Activated CD8-positive, alpha-beta T cell treated with anti-CD3 and anti-CD28 coated beads for 36 hours (primary cell): ENCODE data around the gene STK38L. TPM values are rescaled to one million over a fixed set of nuclear protein-coding genes. Genes with fewer than 3 reads are reported as not detected.

ENCODE experiments used
- ATAC-seq: fragments of 200-7000 bp; cut with Tn5 transposase; one replicate; pipeline ENCODE4 v1.10.0; 2021; ENCODE audit warnings: mild to moderate bottlenecking, moderate library complexity
- CTCF ChIA-PET: fragments of 350-600 bp; sonication (Branson Sonifier 250); formaldehyde crosslinking; loops from one replicate; lab custom pipeline; 2021; ENCODE audit warnings: antibody characterized with exemption; lab: Charles Lee
- POLR2A ChIA-PET: fragments of 350-600 bp; sonication (Branson Sonifier 250); formaldehyde crosslinking; loops from one replicate; lab custom pipeline; 2021; ENCODE audit warnings: antibody characterized with exemption; lab: Charles Lee
- DNase-seq: peaks from one replicate; pipeline ENCODE4 v3.0.0-alpha.2; 2020
- H3K27ac Mint-ChIP-seq: one replicate; pipeline ENCODE4 v1.8.0; 2021; ENCODE audit warnings: mild to moderate bottlenecking, mixed read lengths
- H3K27me3 Mint-ChIP-seq: one replicate; pipeline ENCODE4 v1.8.0; 2021; ENCODE audit warnings: mixed read lengths
- H3K36me3 Mint-ChIP-seq: one replicate; pipeline ENCODE4 v1.8.0; 2021; ENCODE audit warnings: low read depth, mixed read lengths
- H3K4me1 Mint-ChIP-seq: one replicate; pipeline ENCODE4 v1.8.0; 2021; ENCODE audit warnings: low read depth, mixed read lengths
- H3K4me3 Mint-ChIP-seq: one replicate; pipeline ENCODE4 v1.8.0; 2021; ENCODE audit warnings: mild to moderate bottlenecking, moderate library complexity, mixed read lengths
- H3K9me3 Mint-ChIP-seq: one replicate; pipeline ENCODE4 v1.8.0; 2021; ENCODE audit warnings: mixed read lengths
- CTCF ChIP-seq: fragments of 200-600 bp; IDR thresholded peaks from one replicate; pipeline ENCODE4 v1.8.0; 2022; ENCODE audit warnings: antibody characterized with exemption, mild to moderate bottlenecking
- intact Hi-C: fragments of 100-400 bp; cut with micrococcal nuclease; formaldehyde crosslinking; loops from one replicate; pipeline ENCODE4 v1.10.0; 2022
- total RNA-seq, 2 experiments: library from RNA; stranded (reverse); gene quantifications; one replicate each; pipeline ENCODE4 v1.2.3, GENCODE V29; 2021

STK38L gene
- total RNA-seq, 2 experiments from 2014 or later: 23.5 to 27.6 TPM

DNA sequence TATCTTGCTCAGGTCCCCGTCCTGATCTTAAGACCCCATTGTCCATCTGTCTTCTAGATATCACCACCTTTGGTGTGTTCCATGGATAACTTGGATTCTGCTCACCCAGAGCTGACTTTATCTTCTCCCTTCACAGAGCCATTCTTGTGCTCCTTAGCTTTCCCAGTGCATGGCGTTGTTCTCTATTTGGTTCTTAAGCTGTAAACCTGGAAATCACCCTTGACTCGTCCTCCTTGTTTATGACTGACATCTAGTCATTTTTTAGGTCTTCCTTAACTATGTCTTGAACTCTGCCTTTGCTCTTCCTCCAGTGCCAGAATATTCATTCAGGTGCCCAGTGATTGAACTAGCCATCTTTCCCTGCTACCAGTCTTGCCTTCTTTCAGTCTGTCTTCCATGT, 11.7 kb downstream of the STK38L start:
- no peak overlapping the region for H3K4me3 Mint-ChIP-seq
- POLR2A ChIA-PET: interaction anchor here (2.2 kb wide), 1 partner anchor 12 kb away, joined by 7 read pairs; the partner anchor contains the start of gene STK38L
- no peak for ATAC-seq

DNA sequence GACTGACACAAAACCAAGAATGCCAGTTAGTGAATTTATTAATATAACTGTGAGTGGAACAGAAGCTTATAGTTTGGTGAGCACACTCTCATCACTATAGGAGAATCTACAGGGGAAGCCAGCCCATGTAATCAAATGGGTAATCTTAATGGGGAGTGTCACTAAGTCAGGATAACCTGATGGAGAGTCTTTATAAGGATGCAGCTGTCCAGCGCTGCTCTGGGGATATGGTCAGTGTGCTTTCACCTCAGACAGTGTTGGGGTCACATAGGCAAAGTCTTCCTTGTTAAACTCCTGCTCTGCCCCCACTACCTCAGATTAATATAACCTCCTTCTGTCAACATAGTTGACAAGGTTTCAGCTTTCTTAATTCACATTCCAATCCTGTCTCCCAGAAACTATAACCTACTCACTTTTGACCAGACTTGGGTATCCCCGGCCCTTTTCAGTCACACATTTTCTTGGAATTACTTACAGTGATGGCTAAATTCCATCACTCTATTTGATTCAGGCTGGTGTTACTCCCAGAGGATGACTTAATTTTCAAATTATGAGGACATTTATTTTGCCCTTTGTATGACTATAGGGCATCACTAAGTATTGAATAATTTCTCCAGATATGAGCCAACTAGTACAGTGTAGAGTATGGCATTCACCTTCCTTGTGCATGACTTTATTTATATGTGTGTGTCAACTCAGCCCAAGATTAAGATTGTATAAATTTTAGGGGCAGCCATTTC, 13.2 kb downstream of the STK38L start:
- DNase-seq (no peak), ATAC-seq (no peak)
- peaks cover 12% of the 10 kb centered on the region for H3K36me3 Mint-ChIP-seq
- intact Hi-C loops: no loop called here
- H3K9me3 Mint-ChIP-seq: no peaks in the 10 kb centered on the region
- H3K27me3 Mint-ChIP-seq: no peaks in the 10 kb centered on the region
- TF ChIP-seq CTCF: no peak
- POLR2A ChIA-PET: no interaction called here
- H3K27ac Mint-ChIP-seq: no peak overlapping the region
- H3K4me1 Mint-ChIP-seq: peaks cover 44% of the 10 kb centered on the region
- H3K4me3 Mint-ChIP-seq: no peak overlapping the region
- CTCF ChIA-PET: no interaction called here

More for the DNA sequence above, 11.7 kb downstream of the STK38L start:
- no peaks in the 10 kb centered on the region for H3K27me3 Mint-ChIP-seq
- CTCF ChIA-PET: interaction anchor here (1.0 to 1.5 kb wide), 3 partner anchors 10 to 423 kb away, joined by 3 to 4 read pairs (median 4); partner anchors contain the start of gene ITPR2
- intact Hi-C loops: no loop called here
- no peak overlapping the region for H3K27ac Mint-ChIP-seq
- peaks cover 39% of the 10 kb centered on the region for H3K4me1 Mint-ChIP-seq
- TF ChIP-seq CTCF: no peak
- no peak for DNase-seq
- peaks cover 13% of the 10 kb centered on the region for H3K36me3 Mint-ChIP-seq
- H3K9me3 Mint-ChIP-seq: no peaks in the 10 kb centered on the region

DNA sequence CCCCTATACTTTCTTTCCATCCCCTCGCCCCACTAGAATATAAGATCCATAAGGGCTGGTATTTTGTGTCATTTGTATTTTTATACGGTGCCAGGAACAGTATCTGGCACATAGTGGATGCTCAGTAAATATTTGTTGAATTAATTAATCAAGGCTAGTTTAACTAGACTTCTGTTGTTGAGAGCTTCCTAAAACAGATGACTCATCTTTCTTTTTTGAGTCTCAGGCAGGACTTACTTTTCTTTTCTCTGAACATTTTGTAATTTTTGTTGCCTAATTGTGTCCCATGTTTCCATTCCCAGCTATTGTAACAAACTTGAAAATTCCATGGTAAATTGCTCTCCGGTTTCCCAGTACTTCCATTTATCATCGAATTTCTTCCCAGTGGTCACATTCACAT, 16.7 kb downstream of the STK38L start:
- ChIA-PET CTCF (interaction anchor here (1.2 kb wide), 1 partner anchor 51 kb away, joined by 4 read pairs; no protein-coding TSS in a partner anchor), POLR2A (interaction anchor here (1.2 kb wide), 1 partner anchor 11 kb away, joined by 3 read pairs; no protein-coding TSS in a partner anchor)
- peaks cover 23% of the 10 kb centered on the region for H3K4me1 Mint-ChIP-seq
- H3K27me3 Mint-ChIP-seq: no peaks in the 10 kb centered on the region
- no peaks in the 10 kb centered on the region for H3K9me3 Mint-ChIP-seq
- no peak overlapping the region for H3K4me3 Mint-ChIP-seq
- ATAC-seq (no peak), DNase-seq (no peak)
- H3K36me3 Mint-ChIP-seq: peaks cover 11% of the 10 kb centered on the region
- TF ChIP-seq CTCF: no peak
- intact Hi-C loops: no loop called here
- no peak overlapping the region for H3K27ac Mint-ChIP-seq

- ATAC-seq: no peak
- POLR2A ChIA-PET: interaction anchor here (1.2 kb wide), 1 partner anchor 10 kb away, joined by 3 read pairs; no protein-coding TSS in a partner anchor
Measured at GRCh38 chr12:27261866-27262265, 17.8 kb downstream of the STK38L start.

More at GRCh38 chr12:27261866-27262265, 17.8 kb downstream of the STK38L start:
- DNase-seq: no peak
- intact Hi-C loops: no loop called here
- Mint-ChIP-seq H3K9me3 (no peaks in the 10 kb centered on the region), H3K27me3 (no peaks in the 10 kb centered on the region), H3K4me1 (peaks cover 18% of the 10 kb centered on the region), H3K36me3 (peaks cover 11% of the 10 kb centered on the region), H3K27ac (no peak overlapping the region), H3K4me3 (no peak overlapping the region)
- CTCF ChIA-PET: interaction anchor here (0.9 to 1.2 kb wide), 2 partner anchors 43 to 50 kb away, joined by 3 to 4 read pairs; no protein-coding TSS in a partner anchor
- no peak for TF ChIP-seq CTCF
